Tibial nerve (tissue), 4 donors: ENCODE measurements around the gene PTPRG.

ENCODE experiments used
- CTCF ChIP-seq, 5 experiments: fragments of 200-600 bp in 3 of 5; fragments of 450-650 bp in 2 of 5; sonication (generic) in 3 of 5; IDR thresholded peaks; one replicate each; pipeline ENCODE4 v1.5.1; 2016 to 2019; ENCODE audit warnings: antibody characterized with exemption in 5 of 5, mild to moderate bottlenecking in 3 of 5, moderate library complexity in 2 of 5
- EP300 ChIP-seq, 2 donors: sonication (generic); formaldehyde crosslinking; IDR thresholded peaks; one replicate each; pipeline ENCODE4 v1.6.1; 2017; ENCODE audit warnings: antibody characterized with exemption in 2 of 2, mild to moderate bottlenecking in 1 of 2
- POLR2A ChIP-seq, 2 donors: fragments of 450-650 bp; IDR thresholded peaks; one replicate each; pipeline ENCODE4 v1.6.1; 2017; ENCODE audit warnings: antibody characterized with exemption in 2 of 2, mild to moderate bottlenecking in 2 of 2, moderate library complexity in 2 of 2

- TF ChIP-seq CTCF (IDR thresholded peaks at IDR 0.05) = peak; percentile 74 to 84 (median 80)
- no peak for TF ChIP-seq POLR2A (IDR thresholded peaks at IDR 0.05)
- TF ChIP-seq EP300 (IDR thresholded peaks at IDR 0.05) = no peak
These were observed 627.5 kb downstream of the PTPRG start for GRCh38 chr3:62188681-62189375.
